Osteocyte (in vitro differentiated cells): ENCODE measurements around the gene PPARGC1A. TPM values are rescaled to one million over a fixed set of nuclear protein-coding genes. Genes with fewer than 3 reads are reported as not detected.
A peak's percentile ranks its signal among the peaks of the same experiment; 100 is the strongest.

Source experiments
- DNase-seq: peaks from one replicate; pipeline ENCODE4 v3.0.0; 2021; ENCODE audit warnings: mixed read lengths; ENCODE audit not compliant: unreplicated experiment; ENCODE audit errors: extremely low spot score
- H3K27ac Mint-ChIP-seq: one replicate; pipeline ENCODE4 v1.8.0; 2021; ENCODE audit warnings: mild to moderate bottlenecking, mixed read lengths; ENCODE audit not compliant: unreplicated experiment
- H3K27me3 Mint-ChIP-seq: one replicate; pipeline ENCODE4 v1.8.0; 2021; ENCODE audit warnings: mixed read lengths; ENCODE audit not compliant: unreplicated experiment
- H3K36me3 Mint-ChIP-seq: one replicate; pipeline ENCODE4 v1.8.0; 2021; ENCODE audit warnings: mixed read lengths; ENCODE audit not compliant: unreplicated experiment
- H3K4me1 Mint-ChIP-seq: one replicate; pipeline ENCODE4 v1.8.0; 2021; ENCODE audit warnings: mixed read lengths; ENCODE audit not compliant: unreplicated experiment
- H3K4me3 Mint-ChIP-seq: one replicate; pipeline ENCODE4 v1.8.0; 2021; ENCODE audit warnings: mild to moderate bottlenecking, moderate library complexity, mixed read lengths; ENCODE audit not compliant: unreplicated experiment
- H3K9me3 Mint-ChIP-seq: one replicate; pipeline ENCODE4 v1.8.0; 2021; ENCODE audit warnings: mixed read lengths; ENCODE audit not compliant: unreplicated experiment
- CTCF ChIP-seq: fragments of 200-600 bp; sonication (generic); IDR thresholded peaks from 2 replicates; pipeline ENCODE4 v1.5.0; 2021; ENCODE audit warnings: antibody characterized with exemption, mild to moderate bottlenecking, moderate library complexity
- total RNA-seq: library from RNA; stranded (reverse); gene quantifications from 2 replicates; pipeline ENCODE4 v1.2.1, GENCODE V29; 2021

Gene PPARGC1A
- total RNA-seq, 1 donor from 2014 or later = 10.2 TPM

- Mint-ChIP-seq H3K27ac (no peak overlapping the region), H3K4me3 (no peak overlapping the region), H3K4me1 (peaks cover 22% of the 10 kb centered on the region), H3K27me3 (peaks cover under 1% of the 10 kb centered on the region), H3K9me3 (no peaks in the 10 kb centered on the region), H3K36me3 (peaks cover 3% of the 10 kb centered on the region)
- DNase-seq = no peak
- TF ChIP-seq CTCF = peak; percentile 54
Observed at GRCh38 chr4:23857367-23857959, 32.4 kb downstream of the PPARGC1A start.

GRCh38 chr4:23856630-23857029, 33.2 kb downstream of the PPARGC1A start:
- Mint-ChIP-seq H3K36me3 (peaks cover 5% of the 10 kb centered on the region), H3K4me1 (peaks cover 22% of the 10 kb centered on the region), H3K27me3 (peaks cover 2% of the 10 kb centered on the region), H3K9me3 (no peaks in the 10 kb centered on the region), H3K27ac (peak overlapping the region; percentile 61), H3K4me3 (no peak overlapping the region)
- TF ChIP-seq CTCF = no peak
- no peak for DNase-seq

GRCh38 chr4:23855912-23856605, 33.8 kb downstream of the PPARGC1A start:
- H3K9me3 Mint-ChIP-seq = no peaks in the 10 kb centered on the region
- peaks cover 22% of the 10 kb centered on the region for H3K4me1 Mint-ChIP-seq
- H3K27ac Mint-ChIP-seq = peak overlapping the region; percentile 61
- H3K36me3 Mint-ChIP-seq = peaks cover 5% of the 10 kb centered on the region
- TF ChIP-seq CTCF = no peak
- DNase-seq = no peak
- no peak overlapping the region for H3K4me3 Mint-ChIP-seq
- peaks cover 2% of the 10 kb centered on the region for H3K27me3 Mint-ChIP-seq

GRCh38 chr4:23853986-23854660, 35.7 kb downstream of the PPARGC1A start:
- no peaks in the 10 kb centered on the region for H3K9me3 Mint-ChIP-seq
- H3K27me3 Mint-ChIP-seq = peaks cover 2% of the 10 kb centered on the region
- peaks cover 22% of the 10 kb centered on the region for H3K4me1 Mint-ChIP-seq
- no peak overlapping the region for H3K27ac Mint-ChIP-seq
- peaks cover 5% of the 10 kb centered on the region for H3K36me3 Mint-ChIP-seq
- no peak for DNase-seq
- no peak overlapping the region for H3K4me3 Mint-ChIP-seq
- TF ChIP-seq CTCF = no peak

- Mint-ChIP-seq H3K36me3 (peaks cover 4% of the 10 kb centered on the region), H3K9me3 (no peaks in the 10 kb centered on the region), H3K27me3 (peaks cover 2% of the 10 kb centered on the region), H3K4me3 (no peak overlapping the region), H3K4me1 (peaks cover 15% of the 10 kb centered on the region), H3K27ac (no peak overlapping the region)
- TF ChIP-seq CTCF = no peak
- DNase-seq = no peak
Observed at GRCh38 chr4:23851464-23851863, 38.4 kb downstream of the PPARGC1A start.
